CD4-positive, alpha-beta T cell treated with Interleukin-1 beta for 1 hour (primary cell): ENCODE results near the gene NDST1.

Experiments
- DNase-seq, 2 donors: peaks; one replicate each; pipeline ENCODE4 v3.0.0-alpha.2; 2020 to 2022

Gene NDST1

GRCh38 chr5:150549735-150550134 is 41.8 kb downstream of the NDST1 start:
- no peak for DNase-seq

GRCh38 chr5:150550286-150550685 is 42.4 kb downstream of the NDST1 start:
- DNase-seq = no peak

- no peak for DNase-seq
Measured at GRCh38 chr5:150551066-150551465, 43.1 kb downstream of the NDST1 start.

GRCh38 chr5:150553402-150553801 is 45.5 kb downstream of the NDST1 start:
- no peak for DNase-seq

GRCh38 chr5:150553911-150554310 is 46.0 kb downstream of the NDST1 start:
- DNase-seq = no peak

- DNase-seq = no peak
Measured at GRCh38 chr5:150554857-150555256, 46.9 kb downstream of the NDST1 start.

GRCh38 chr5:150556106-150556505 is 48.2 kb downstream of the NDST1 start:
- no peak for DNase-seq

GRCh38 chr5:150556859-150557508 is 49.1 kb downstream of the NDST1 start:
- DNase-seq = no peak

GRCh38 chr5:150557509-150557872 is 49.6 kb downstream of the NDST1 start:
- DNase-seq = no peak

GRCh38 chr5:150558088-150558621 is 50.2 kb downstream of the NDST1 start:
- no peak for DNase-seq

GRCh38 chr5:150559088-150559487 is 51.2 kb downstream of the NDST1 start:
- DNase-seq = no peak

- DNase-seq = no peak
Measured at GRCh38 chr5:150559701-150560100, 51.8 kb downstream of the NDST1 start.

- peak; percentile 77 to 84 for DNase-seq
Measured at GRCh38 chr5:150560401-150561191, 52.7 kb downstream of the NDST1 start.

GRCh38 chr5:150561192-150561512 is 53.2 kb downstream of the NDST1 start:
- no peak for DNase-seq

- DNase-seq = no peak
Measured at GRCh38 chr5:150561571-150562275, 53.8 kb downstream of the NDST1 start.

- peak in 1 of 2 donors; percentile 28 for DNase-seq
Measured at GRCh38 chr5:150562832-150563231, 54.9 kb downstream of the NDST1 start.

GRCh38 chr5:150565868-150566267 is 57.9 kb downstream of the NDST1 start:
- DNase-seq = no peak

GRCh38 chr5:150567031-150567717 is 59.2 kb downstream of the NDST1 start:
- no peak for DNase-seq

GRCh38 chr5:150568663-150569062 is 60.7 kb downstream of the NDST1 start:
- no peak for DNase-seq

- DNase-seq = no peak
Measured at GRCh38 chr5:150570333-150570732, 62.4 kb downstream of the NDST1 start.

GRCh38 chr5:150571836-150572235 is 63.9 kb downstream of the NDST1 start:
- no peak for DNase-seq

GRCh38 chr5:150573216-150573615 is 65.3 kb downstream of the NDST1 start:
- DNase-seq = no peak
